LNCaP clone FGC (cell line): ENCODE measurements around the gene SMIM41.

Experiments
- DNase-seq: peaks from one replicate; pipeline ENCODE4 v3.0.0-alpha.2; 2011; ENCODE audit warnings: low read depth
- H3K4me3 ChIP-seq: 2 replicates; pipeline ENCODE4 v1.5.1; 2011; ENCODE audit warnings: mild to moderate bottlenecking, low read depth, low read length, control low read depth
- CTCF ChIP-seq: IDR thresholded peaks from 2 replicates; pipeline ENCODE4 v1.5.1; 2012; ENCODE audit warnings: mild to moderate bottlenecking; ENCODE audit not compliant: control insufficient read depth, insufficient read depth; ENCODE audit errors: extremely low read depth

The SMIM41 gene

GRCh38 chr12:52139147-52139546, 59.6 kb downstream of the SMIM41 start:
- no peak for DNase-seq
- no peak for TF ChIP-seq CTCF
- no peak overlapping the region for H3K4me3 ChIP-seq

GRCh38 chr12:52139579-52140062, 60.1 kb downstream of the SMIM41 start:
- no peak overlapping the region for H3K4me3 ChIP-seq
- TF ChIP-seq CTCF = peak; percentile 95
- DNase-seq = no peak

- H3K4me3 ChIP-seq = no peak overlapping the region
- TF ChIP-seq CTCF = no peak
- no peak for DNase-seq
Measured at GRCh38 chr12:52141306-52141705, 61.8 kb downstream of the SMIM41 start.

- no peak for DNase-seq
- no peak for TF ChIP-seq CTCF
- no peak overlapping the region for H3K4me3 ChIP-seq
Measured at GRCh38 chr12:52141875-52142274, 62.4 kb downstream of the SMIM41 start.

- H3K4me3 ChIP-seq = no peak overlapping the region
- no peak for TF ChIP-seq CTCF
- DNase-seq = no peak
Measured at GRCh38 chr12:52142431-52142830, 62.9 kb downstream of the SMIM41 start.

GRCh38 chr12:52144512-52145227, 65.2 kb downstream of the SMIM41 start:
- TF ChIP-seq CTCF = no peak
- no peak overlapping the region for H3K4me3 ChIP-seq
- DNase-seq = no peak
